Neural cell (in vitro differentiated cells): Measurements from ENCODE around the gene SIRT3. TPM values are rescaled to one million over a fixed set of nuclear protein-coding genes. Genes with fewer than 3 reads are reported as not detected.

Experiments used
- H2AFZ ChIP-seq: fragments of 200-600, 300-800 bp; sonication (generic), shearing (Covaris generic); 2 replicates; pipeline ENCODE4 v1.6.0; 2014; ENCODE audit warnings: low read depth, mild to moderate bottlenecking, antibody characterized with exemption, low read length, moderate library complexity
- H3F3A ChIP-seq: fragments of 200-600 bp; shearing (Covaris generic); 2 replicates; pipeline ENCODE4 v1.6.1; 2016; ENCODE audit warnings: mild to moderate bottlenecking, moderate library complexity, mixed read lengths, antibody characterized with exemption, low read length; ENCODE audit not compliant: insufficient read depth, poor library complexity, severe bottlenecking
- H3K27ac ChIP-seq: fragments of 200-600, 300-800 bp; sonication (generic), shearing (Covaris generic); 2 replicates; pipeline ENCODE4 v1.5.1; 2014; ENCODE audit warnings: mild to moderate bottlenecking, low read length, moderate library complexity
- H3K27me3 ChIP-seq: fragments of 300-800, 200-600 bp; sonication (generic), shearing (Covaris generic); 2 replicates; pipeline ENCODE4 v1.6.0; 2014; ENCODE audit warnings: mild to moderate bottlenecking, low read depth, low read length, moderate library complexity; ENCODE audit not compliant: insufficient read depth
- H3K36me3 ChIP-seq: fragments of 300-800, 200-600 bp; sonication (generic), shearing (Covaris generic); 2 replicates; pipeline ENCODE4 v1.5.1; 2014; ENCODE audit warnings: mild to moderate bottlenecking, antibody characterized with exemption, low read length, moderate library complexity; ENCODE audit not compliant: insufficient read depth
- H3K4me2 ChIP-seq: fragments of 300-800, 200-600 bp; sonication (generic), shearing (Covaris generic); 2 replicates; pipeline ENCODE4 v1.6.0; 2014; ENCODE audit warnings: mild to moderate bottlenecking, low read length
- H3K4me3 ChIP-seq: fragments of 300-800, 200-600 bp; sonication (generic), shearing (Covaris generic); 2 replicates; pipeline ENCODE4 v1.5.1; 2014; ENCODE audit warnings: mild to moderate bottlenecking, low read length, moderate library complexity
- H3K79me2 ChIP-seq: fragments of 200-600 bp; shearing (Covaris generic); replicated peaks from 2 replicates; pipeline ENCODE4 v1.6.0; 2014; ENCODE audit warnings: mild to moderate bottlenecking, low read length, moderate library complexity; ENCODE audit not compliant: insufficient read depth
- H3K9ac ChIP-seq: fragments of 300-800, 200-600 bp; sonication (generic), shearing (Covaris generic); 2 replicates; pipeline ENCODE4 v1.6.1; 2016; ENCODE audit warnings: mild to moderate bottlenecking, low read length, mixed read lengths
- H3K9me2 ChIP-seq: fragments of 200-600 bp; shearing (Covaris generic); 2 replicates; pipeline ENCODE4 v1.6.1; 2016; ENCODE audit warnings: mild to moderate bottlenecking, low read length, mixed read lengths; ENCODE audit not compliant: insufficient read depth
- H3K9me3 ChIP-seq: fragments of 200-600, 300-800 bp; sonication (generic), shearing (Covaris generic); 2 replicates; pipeline ENCODE4 v1.6.1; 2016; ENCODE audit warnings: mild to moderate bottlenecking, mixed run types, low read length, moderate library complexity, mixed read lengths
- H4K20me1 ChIP-seq: fragments of 200-600 bp; shearing (Covaris generic); 2 replicates; pipeline ENCODE4 v1.6.1; 2016; ENCODE audit warnings: mild to moderate bottlenecking, mixed run types; ENCODE audit not compliant: insufficient read depth
- CTCF ChIP-seq: fragments of 450-650 bp; IDR thresholded peaks from 2 replicates; pipeline ENCODE4 v1.5.1; 2014; ENCODE audit warnings: antibody characterized with exemption, mild to moderate bottlenecking, moderate library complexity; ENCODE audit not compliant: poor library complexity, severe bottlenecking
- EP300 ChIP-seq: fragments of 450-650 bp; conservative IDR thresholded peaks from 2 replicates; pipeline ENCODE4 v1.6.1; 2014; ENCODE audit warnings: antibody characterized with exemption, mild to moderate bottlenecking, moderate library complexity; ENCODE audit not compliant: poor library complexity, severe bottlenecking
- EZH2 ChIP-seq: fragments of 200-600, 300-800 bp; shearing (Covaris generic), sonication (generic); IDR thresholded peaks from 2 replicates; pipeline ENCODE4 v1.6.1; 2014; ENCODE audit warnings: antibody characterized with exemption, low read length, borderline replicate concordance, mild to moderate bottlenecking; ENCODE audit not compliant: insufficient read depth, poor library complexity, severe bottlenecking
- MXI1 ChIP-seq: fragments of 450-650 bp; conservative IDR thresholded peaks from 2 replicates; pipeline ENCODE4 v1.6.1; 2014; ENCODE audit warnings: antibody characterized with exemption, mild to moderate bottlenecking; ENCODE audit not compliant: poor library complexity, severe bottlenecking
- POLR2AphosphoS5 ChIP-seq: IDR thresholded peaks from 2 replicates; pipeline ENCODE4 v1.6.1; 2012
- RAD21 ChIP-seq: fragments of 450-650 bp; conservative IDR thresholded peaks from 2 replicates; pipeline ENCODE4 v1.6.1; 2014; ENCODE audit warnings: antibody characterized with exemption, mild to moderate bottlenecking, moderate library complexity
- REST ChIP-seq: IDR thresholded peaks from 2 replicates; pipeline ENCODE4 v1.6.1; 2012; ENCODE audit warnings: borderline replicate concordance
- SMC3 ChIP-seq: fragments of 450-650 bp; conservative IDR thresholded peaks from 2 replicates; pipeline ENCODE4 v1.6.1; 2014; ENCODE audit warnings: antibody characterized with exemption, mild to moderate bottlenecking, moderate library complexity; ENCODE audit not compliant: poor library complexity
- TAF1 ChIP-seq: IDR thresholded peaks from 2 replicates; pipeline ENCODE4 v1.6.1; 2012; ENCODE audit warnings: low read depth
- polyA plus RNA-seq: library from polyadenylated mRNA; depleted of rRNA; stranded (reverse); fragments of >200 nt; gene quantifications from 2 replicates; pipeline ENCODE4 v1.2.3, GENCODE V29; 2014

Gene SIRT3
- polyA plus RNA-seq, 1 donor from 2014 or later: 32.9 TPM

- H3F3A ChIP-seq: no peaks in the 10 kb centered on the region
- no peaks in the 10 kb centered on the region for H3K9me3 ChIP-seq
- no peaks in the 10 kb centered on the region for H3K36me3 ChIP-seq
- no peak overlapping the region for H2AFZ ChIP-seq
- H3K4me3 ChIP-seq: no peak overlapping the region
- H3K27ac ChIP-seq: no peak overlapping the region
- TF ChIP-seq CTCF (no peak), SMC3 (no peak), POLR2AphosphoS5 (no peak), REST (no peak), EP300 (no peak), EZH2 (no peak), MXI1 (no peak), TAF1 (no peak), RAD21 (no peak)
- no peak overlapping the region for H3K4me2 ChIP-seq
- no peaks in the 10 kb centered on the region for H3K27me3 ChIP-seq
- no peaks in the 10 kb centered on the region for H3K79me2 ChIP-seq
- H3K9ac ChIP-seq: no peak overlapping the region
- H3K9me2 ChIP-seq: no peaks in the 10 kb centered on the region
- no peaks in the 10 kb centered on the region for H4K20me1 ChIP-seq
Observed at GRCh38 chr11:257766-258493, 21.8 kb upstream of the SIRT3 start.

- Histone ChIP-seq H3K27ac (no peak overlapping the region), H3K79me2 (no peaks in the 10 kb centered on the region), H3K4me3 (no peak overlapping the region), H2AFZ (no peak overlapping the region), H3K27me3 (no peaks in the 10 kb centered on the region), H3K9ac (no peak overlapping the region), H3K4me2 (no peak overlapping the region), H3K9me3 (no peaks in the 10 kb centered on the region), H3K9me2 (no peaks in the 10 kb centered on the region), H3F3A (no peaks in the 10 kb centered on the region), H4K20me1 (no peaks in the 10 kb centered on the region), H3K36me3 (no peaks in the 10 kb centered on the region)
- TF ChIP-seq MXI1: no peak
- no peak for TF ChIP-seq TAF1
- no peak for TF ChIP-seq EZH2
- no peak for TF ChIP-seq CTCF
- no peak for TF ChIP-seq REST
- TF ChIP-seq SMC3: no peak
- no peak for TF ChIP-seq POLR2AphosphoS5
- no peak for TF ChIP-seq EP300
- TF ChIP-seq RAD21: no peak
Observed at GRCh38 chr11:256952-257737, 21.0 kb upstream of the SIRT3 start.
